GM12878 (cell line): ENCODE results near the gene DPP6. TPM values are rescaled to one million over a fixed set of nuclear protein-coding genes. Genes with fewer than 3 reads are reported as not detected.

ENCODE experiments used
- ATAC-seq: fragments of 200-7000 bp; cut with Tn5 transposase; 3 replicates; pipeline ENCODE4 v1.9.1; 2020; ENCODE audit warnings: mild to moderate bottlenecking, moderate library complexity
- BruUV-seq: library from RNA; stranded (reverse); fragments of 400-500 nt; replicated peaks from 2 replicates; lab custom pipeline; 2021; lab: Mats Ljungman, UMichigan
- CTCF ChIA-PET: fragments of 300-600 bp; sonication (Branson Sonifier 250); formaldehyde crosslinking; extraction: SDS; loops from one replicate; lab custom pipeline; 2021; ENCODE audit warnings: inconsistent platforms; lab: Yijun Ruan, JAX
- POLR2A ChIA-PET: fragments of 350-600 bp; formaldehyde crosslinking; extraction: SDS; loops from one replicate; lab custom pipeline; 2021; ENCODE audit warnings: inconsistent platforms; lab: Charles Lee
- RAD21 ChIA-PET: fragments of 300-600 bp; sonication (Branson Sonifier 250); formaldehyde crosslinking; loops from one replicate; lab custom pipeline; 2023; ENCODE audit warnings: antibody characterized with exemption; ENCODE audit not compliant: unreplicated experiment; lab: Charles Lee
- SMC1A ChIA-PET: fragments of 300-600 bp; sonication (Branson Sonifier 250); formaldehyde crosslinking; loops from one replicate; lab custom pipeline; 2023; ENCODE audit not compliant: unreplicated experiment, uncharacterized antibody; lab: Charles Lee
- DNase-seq: peaks from one replicate; pipeline ENCODE4 v3.0.0-alpha.2; 2011; ENCODE audit warnings: low read depth, low spot score
- FAIRE-seq: peaks from 3 replicates; lab custom pipeline; 2011; peaks lifted over from hg19 to GRCh38; lab: Jason Lieb, UNC
- H2AFZ ChIP-seq: 2 replicates; pipeline ENCODE4 v1.6.0; 2011; ENCODE audit warnings: low read depth, low read length, control low read depth; ENCODE audit not compliant: control insufficient read depth
- H3K27ac ChIP-seq: 2 replicates; pipeline ENCODE4 v1.5.1; 2011; ENCODE audit warnings: control low read depth; ENCODE audit not compliant: control insufficient read depth, insufficient read depth
- H3K27me3 ChIP-seq, 2 experiments: replicated peaks in 1 of 2; 2 replicates each; pipeline versions ENCODE4 v1.6.0 to v1.6.1; 2011; ENCODE audit warnings: low read length in 1 of 2; ENCODE audit not compliant: control insufficient read depth in 2 of 2, insufficient read depth in 2 of 2
- H3K36me3 ChIP-seq, 2 experiments: 2 replicates each; pipeline ENCODE4 v1.5.1; 2011; ENCODE audit warnings: low read length in 1 of 2; ENCODE audit not compliant: control insufficient read depth in 2 of 2, insufficient read depth in 2 of 2
- H3K4me1 ChIP-seq: 2 replicates; pipeline ENCODE4 v1.6.1; 2011; ENCODE audit warnings: mild to moderate bottlenecking, low read length, moderate library complexity, mixed read lengths; ENCODE audit not compliant: control insufficient read depth, insufficient read depth
- H3K4me2 ChIP-seq: 2 replicates; pipeline ENCODE4 v1.6.0; 2011; ENCODE audit warnings: control low read depth; ENCODE audit not compliant: control insufficient read depth, insufficient read depth
- H3K4me3 ChIP-seq: fragments of 200-600 bp; sonication (generic); 2 replicates; pipeline ENCODE4 v1.5.1; 2016
- H3K79me2 ChIP-seq: 2 replicates; pipeline ENCODE4 v1.6.0; 2011; ENCODE audit warnings: low read length; ENCODE audit not compliant: control insufficient read depth, insufficient read depth
- H3K9ac ChIP-seq: 2 replicates; pipeline ENCODE4 v1.8.0; 2011; ENCODE audit warnings: low read length, control low read depth, mixed read lengths; ENCODE audit not compliant: control insufficient read depth, insufficient read depth
- H3K9me3 ChIP-seq: replicated peaks from 3 replicates; pipeline ENCODE4 v1.5.1; 2011; ENCODE audit warnings: mild to moderate bottlenecking, low read length; ENCODE audit not compliant: control insufficient read depth, insufficient read depth
- H4K20me1 ChIP-seq: 2 replicates; pipeline ENCODE4 v1.6.0; 2011; ENCODE audit not compliant: control insufficient read depth, insufficient read depth
- ASH2L ChIP-seq: fragments of 300-600, 200-600 bp; sonication (generic); IDR thresholded peaks from 2 replicates; pipeline ENCODE4 v1.6.1; 2017; ENCODE audit warnings: low read depth, mild to moderate bottlenecking, borderline replicate concordance
- BMI1 ChIP-seq: fragments of 450-650 bp; IDR thresholded peaks from 2 replicates; pipeline ENCODE4 v1.6.1; 2016; ENCODE audit warnings: mild to moderate bottlenecking, moderate library complexity, borderline replicate concordance
- CHD4 ChIP-seq: fragments of 200-600 bp; sonication (generic); IDR thresholded peaks from 2 replicates; pipeline ENCODE4 v1.6.1; 2016; ENCODE audit warnings: mild to moderate bottlenecking
- KLF5 ChIP-seq: fragments of 450-650 bp; IDR thresholded peaks from 2 replicates; pipeline ENCODE4 v1.6.1; 2014; ENCODE audit warnings: mild to moderate bottlenecking; ENCODE audit not compliant: partially characterized antibody
- PAX8 ChIP-seq: fragments of 450-650 bp; IDR thresholded peaks from 2 replicates; pipeline ENCODE4 v1.6.1; 2017; ENCODE audit warnings: mild to moderate bottlenecking, moderate library complexity
- POU2F2 ChIP-seq: IDR thresholded peaks from 3 replicates; pipeline ENCODE4 v1.6.1; 2011; ENCODE audit warnings: low read depth, mild to moderate bottlenecking, low read length, borderline replicate concordance
- SPI1 ChIP-seq: IDR thresholded peaks from 2 replicates; pipeline ENCODE4 v1.6.1; 2011; ENCODE audit warnings: low read depth, mild to moderate bottlenecking, low read length, moderate library complexity, borderline replicate concordance; ENCODE audit not compliant: insufficient read depth
- STAT3 ChIP-seq: IDR thresholded peaks from 2 replicates; pipeline ENCODE4 v1.6.1; 2011; ENCODE audit warnings: low read depth, low read length, improper control_type of control experiment
- ZBTB11 ChIP-seq: fragments of 450-650 bp; formaldehyde crosslinking; IDR thresholded peaks from 2 replicates; pipeline ENCODE4 v1.5.0; 2022; ENCODE audit warnings: mild to moderate bottlenecking, missing genetic modification characterization
- ZNF24 ChIP-seq: fragments of 450-650 bp; IDR thresholded peaks from 2 replicates; pipeline ENCODE4 v1.6.1; 2017; ENCODE audit warnings: antibody characterized with exemption, mild to moderate bottlenecking
- WGBS: methylation state at CpG from one replicate; pipeline ENCODE4 v1.1.6; 2016; ENCODE audit warnings: low lambda C conversion rate; ENCODE audit not compliant: insufficient replicate concordance, insufficient coverage; ENCODE audit errors: missing lambda C conversion rate; 5-methylcytosine and 5-hydroxymethylcytosine counted together
- in situ Hi-C: fragments of 300-500 bp; cut with MboI; formaldehyde crosslinking; loops from 9 replicates; pipeline ENCODE4 v1.14.3; 2018; ENCODE audit warnings: mixed read lengths
- intact Hi-C: fragments of 100-400 bp; cut with micrococcal nuclease; formaldehyde crosslinking; loops from one replicate; pipeline ENCODE4 v1.14.2; 2022; ENCODE audit not compliant: unreplicated experiment
- polyA plus RNA-seq, 11 experiments: library from polyadenylated mRNA; depleted of rRNA in 4 of 11; unstranded in 6 of 11; stranded (reverse) in 5 of 11; fragments of >200 nt; fragmentation: Nextera tagmentation in 4 of 11; fragmentation: Illumina TruSeq in 1 of 11; extraction: Ambion mirVana in 4 of 11; extraction: Trizol in 1 of 11; gene quantifications; 1 replicate in 1 of 11; 2 replicates in 10 of 11; pipeline versions ENCODE4 v1.2.1 to v1.2.3, GENCODE V29; 2011 to 2016; ENCODE audit warnings: inconsistent platforms in 2 of 11, missing spikeins in 2 of 11, low read depth in 1 of 11
- total RNA-seq, 4 experiments: library from RNA; depleted of rRNA in 3 of 4; stranded (reverse); fragments of >200 nt in 3 of 4; fragmentation: Illumina TruSeq in 1 of 4; extraction: Trizol in 1 of 4; gene quantifications; 2 replicates each; pipeline versions ENCODE4 v1.2.1 to v1.2.3, GENCODE V29; 2013 to 2021
- TF ChIP-seq, protein P1 (sequence below): fragments of 450-650 bp; IDR thresholded peaks from 2 replicates; pipeline ENCODE4 v1.6.1; 2017; ENCODE audit warnings: borderline replicate concordance

The DPP6 gene
- total and polyA plus RNA-seq, 10 of the 15 experiments (the other 5 are each of a cell fraction or from before 2014, with no cell fraction given): not detected

DNA sequence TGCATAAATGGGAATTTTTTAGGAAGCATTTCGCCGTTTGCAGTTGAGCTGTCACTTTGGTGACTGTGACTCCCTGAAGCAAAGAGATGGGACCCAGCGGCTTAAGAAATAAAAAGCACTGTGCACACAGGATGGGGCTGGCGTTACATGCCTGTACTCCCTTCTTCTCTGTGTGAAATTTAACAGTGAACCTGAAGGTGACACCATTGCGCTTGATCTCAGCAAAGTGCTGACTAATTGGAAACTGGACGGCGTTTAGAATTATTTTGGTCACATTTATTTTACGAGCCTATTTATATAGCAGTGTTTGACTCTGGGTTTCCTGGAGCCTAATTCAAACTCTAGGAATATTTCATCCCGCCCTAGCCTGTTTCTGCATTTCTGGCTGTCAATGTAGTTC lies 804.5 kb downstream of the DPP6 start:
- no peaks in the 10 kb centered on the region for H3K4me1 ChIP-seq
- BruUV-seq: no TSS peak
- H3K36me3 ChIP-seq: no peaks in the 10 kb centered on the region
- no peak overlapping the region for H2AFZ ChIP-seq
- H3K9ac ChIP-seq: no peak overlapping the region
- H3K27ac ChIP-seq: no peak overlapping the region
- H3K4me2 ChIP-seq: no peak overlapping the region
- no peaks in the 10 kb centered on the region for H4K20me1 ChIP-seq
- 55% methylated on average over 9 of the region's 9 CpGs for WGBS
- ChIA-PET POLR2A (no interaction called here), RAD21 (no interaction called here), SMC1A (no interaction called here), CTCF (no interaction called here)
- FAIRE-seq: no peak
- intact Hi-C loops (no loop called here), in situ Hi-C loops (no loop called here)
- H3K4me3 ChIP-seq: no peak overlapping the region
- TF ChIP-seq PAX8 (no peak), ZBTB11 (CRISPR knock-in tag) (no peak), KLF5 (no peak), BMI1 (no peak), STAT3 (no peak), ZNF24 (no peak), CHD4 (no peak), SPI1 (no peak), ASH2L (no peak), POU2F2 (no peak)
- TF ChIP-seq, protein P1, sequence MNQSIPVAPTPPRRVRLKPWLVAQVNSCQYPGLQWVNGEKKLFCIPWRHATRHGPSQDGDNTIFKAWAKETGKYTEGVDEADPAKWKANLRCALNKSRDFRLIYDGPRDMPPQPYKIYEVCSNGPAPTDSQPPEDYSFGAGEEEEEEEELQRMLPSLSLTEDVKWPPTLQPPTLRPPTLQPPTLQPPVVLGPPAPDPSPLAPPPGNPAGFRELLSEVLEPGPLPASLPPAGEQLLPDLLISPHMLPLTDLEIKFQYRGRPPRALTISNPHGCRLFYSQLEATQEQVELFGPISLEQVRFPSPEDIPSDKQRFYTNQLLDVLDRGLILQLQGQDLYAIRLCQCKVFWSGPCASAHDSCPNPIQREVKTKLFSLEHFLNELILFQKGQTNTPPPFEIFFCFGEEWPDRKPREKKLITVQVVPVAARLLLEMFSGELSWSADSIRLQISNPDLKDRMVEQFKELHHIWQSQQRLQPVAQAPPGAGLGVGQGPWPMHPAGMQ: no peak
- no peaks in the 10 kb centered on the region for H3K79me2 ChIP-seq
- DNase-seq: no peak
- H3K27me3 ChIP-seq: no peaks in the 10 kb centered on the region
- no peak for ATAC-seq
- no peaks in the 10 kb centered on the region; the same call in 2 of the 3 replicates for H3K9me3 ChIP-seq
